NCI-H526 treated with DMSO at 0.1 percent for 48 hours (cell line): Measurements from ENCODE around the gene DAB2IP.
A peak's percentile ranks its signal among the peaks of the same experiment; 100 is the strongest.

Experiments
- DNase-seq: peaks from one replicate; lab custom pipeline; 2025; lab: John Stamatoyannopoulos, UW

Gene DAB2IP

GRCh38 chr9:121744687-121745395 lies 93.4 kb downstream of the DAB2IP start:
- no peak for DNase-seq

DNA sequence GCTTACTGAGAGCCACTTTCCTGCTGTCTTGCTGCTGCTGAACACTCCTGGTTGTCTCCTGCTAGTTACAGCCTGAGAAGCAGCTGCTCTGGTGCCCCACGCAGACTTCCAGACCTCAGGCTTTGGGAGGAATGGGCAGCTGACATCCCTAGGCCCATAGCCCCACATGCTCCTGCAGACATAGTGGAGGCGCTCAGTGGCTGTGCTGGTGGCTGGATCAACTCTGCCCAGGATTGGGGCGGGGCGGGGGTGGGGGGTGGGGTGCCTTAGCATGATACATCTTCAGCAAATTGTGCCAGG lies 93.9 kb downstream of the DAB2IP start:
- no peak for DNase-seq

DNA sequence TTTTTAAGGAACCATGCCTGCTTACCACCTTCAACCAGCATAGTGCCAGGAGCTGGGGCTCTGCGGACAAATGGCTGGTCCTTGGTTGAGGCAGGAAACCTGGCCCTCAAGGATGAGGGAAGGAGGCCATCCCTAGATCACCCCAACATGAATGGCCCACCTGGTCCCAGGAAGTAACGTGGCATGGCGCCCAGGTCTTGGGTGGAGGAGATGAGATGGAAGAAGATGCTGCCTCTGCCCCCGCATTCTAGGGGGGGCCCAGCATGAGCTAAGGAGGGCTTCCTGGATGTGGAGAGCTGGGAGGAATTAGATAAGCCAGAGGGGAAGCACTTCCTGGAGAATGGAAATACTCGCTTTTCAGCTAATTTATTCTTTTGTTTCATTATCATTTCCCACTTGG lies 95.0 kb downstream of the DAB2IP start:
- DNase-seq, result no peak

GRCh38 chr9:121746866-121747265 lies 95.4 kb downstream of the DAB2IP start:
- DNase-seq, result no peak

- DNase-seq, result no peak
Measured at GRCh38 chr9:121748074-121748473, 96.6 kb downstream of the DAB2IP start.

GRCh38 chr9:121748727-121749423 lies 97.4 kb downstream of the DAB2IP start:
- no peak for DNase-seq

GRCh38 chr9:121749614-121750013 lies 98.2 kb downstream of the DAB2IP start:
- DNase-seq, result no peak

DNA sequence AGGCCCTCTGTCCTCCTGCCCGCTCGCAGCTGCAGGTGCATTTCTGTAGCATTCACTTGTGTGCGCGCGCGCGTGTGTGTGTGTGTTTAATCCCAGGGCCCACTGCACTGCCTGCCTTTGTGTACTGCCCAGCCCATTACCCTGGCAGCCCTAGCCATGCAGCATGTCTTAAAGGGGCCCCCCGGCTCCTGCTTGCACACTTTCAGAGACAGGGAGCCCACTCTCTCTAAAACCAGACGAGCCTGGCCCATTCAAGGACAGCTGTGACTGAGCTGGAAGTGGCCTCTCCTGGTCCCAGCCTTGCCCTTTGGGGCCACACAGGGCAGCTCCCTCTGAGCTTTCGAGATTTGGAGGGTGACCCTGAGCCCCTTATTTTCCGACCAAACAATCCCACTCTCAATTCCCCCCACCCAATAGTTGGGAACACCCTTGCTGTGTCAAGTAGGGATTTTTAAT lies 98.9 kb downstream of the DAB2IP start:
- peak; percentile 36 for DNase-seq

DNA sequence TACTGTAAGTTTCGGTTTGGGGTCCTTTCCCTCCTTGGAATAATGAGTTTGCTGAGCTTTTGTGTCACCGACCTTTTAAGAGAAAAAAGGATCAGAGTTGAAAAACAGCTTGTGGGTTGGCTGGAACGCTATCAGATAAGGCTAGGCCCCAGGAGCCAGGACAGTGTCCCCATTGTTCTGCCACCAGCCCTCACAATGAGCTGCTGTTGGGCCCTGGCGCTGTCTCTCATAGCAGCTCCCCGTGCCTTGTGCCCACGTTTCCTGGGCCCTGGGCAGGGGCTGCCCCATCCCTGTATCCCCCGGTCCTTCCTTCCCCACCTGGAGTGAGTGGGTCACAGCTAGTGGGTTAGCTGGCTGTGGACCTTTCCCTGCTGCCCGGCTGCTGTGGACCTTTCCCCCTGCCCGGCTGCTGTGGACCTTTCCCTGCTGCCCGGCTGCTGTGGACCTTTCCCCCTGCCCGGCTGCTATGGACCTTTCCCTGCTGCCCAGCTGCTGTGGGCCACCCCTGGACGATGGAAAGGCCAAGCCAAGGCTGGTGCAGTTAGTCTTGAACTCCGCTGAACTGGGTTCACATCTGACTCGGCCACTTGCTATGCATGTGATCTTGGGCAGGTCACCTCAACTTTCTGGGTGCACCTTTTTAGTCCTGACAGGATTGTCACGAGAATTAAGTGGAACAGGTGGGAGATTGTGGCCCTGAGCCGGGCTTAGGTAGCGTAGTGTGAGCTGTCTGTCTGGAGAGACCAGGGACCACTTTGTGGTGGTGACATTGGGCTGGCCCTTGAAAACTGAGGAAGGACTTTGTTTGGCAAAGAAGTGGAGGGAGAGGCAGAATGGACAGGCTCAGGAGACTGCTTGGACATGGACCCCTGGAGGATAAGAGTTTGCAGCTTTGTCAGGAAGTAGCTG lies 99.5 kb downstream of the DAB2IP start:
- peak; percentile 22 for DNase-seq

GRCh38 chr9:121751686-121752445 lies 100.4 kb downstream of the DAB2IP start:
- DNase-seq, result no peak

- no peak for DNase-seq
Measured at GRCh38 chr9:121752929-121753328, 101.5 kb downstream of the DAB2IP start.

- no peak for DNase-seq
Measured at GRCh38 chr9:121753802-121754654, 102.6 kb downstream of the DAB2IP start.

- no peak for DNase-seq
Measured at GRCh38 chr9:121754655-121755436, 103.4 kb downstream of the DAB2IP start.

- DNase-seq, result no peak
Measured at GRCh38 chr9:121755581-121755980, 104.1 kb downstream of the DAB2IP start.

DNA sequence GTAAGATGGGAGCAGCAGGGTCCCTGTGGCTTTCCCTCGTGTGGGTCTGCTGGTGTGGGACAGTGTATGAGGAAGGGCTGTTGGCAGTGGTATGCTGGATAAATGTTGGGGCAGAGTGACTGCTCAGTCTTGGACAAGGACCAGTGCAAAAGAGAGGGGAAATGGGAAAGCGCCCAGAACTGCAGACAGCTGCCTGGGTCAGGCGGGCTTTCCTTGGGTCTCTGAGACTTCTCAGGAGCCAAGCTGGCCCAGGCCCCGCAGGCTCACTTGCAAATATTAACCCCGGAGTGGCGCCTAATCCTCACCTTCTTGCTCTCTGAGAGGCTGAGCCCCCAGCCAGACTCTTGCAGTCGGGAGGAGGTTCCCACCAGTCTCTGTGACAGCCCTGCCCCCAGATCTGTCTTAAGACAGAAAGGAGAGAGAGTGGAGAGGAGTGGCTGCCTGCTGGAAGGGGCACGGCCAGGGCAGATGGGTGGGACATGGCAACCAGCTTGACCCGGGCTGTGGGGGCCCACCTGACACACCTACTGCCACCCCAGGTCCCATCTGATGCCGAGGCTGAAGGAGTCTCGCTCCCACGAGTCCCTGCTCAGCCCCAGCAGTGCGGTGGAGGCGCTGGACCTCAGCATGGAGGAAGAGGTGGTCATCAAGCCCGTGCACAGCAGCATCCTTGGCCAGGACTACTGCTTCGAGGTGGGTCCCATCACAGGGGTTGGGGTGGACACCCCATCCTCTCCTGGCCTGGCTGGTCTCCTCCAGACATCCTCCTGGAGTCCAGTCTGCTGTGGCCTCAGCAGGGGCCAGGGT lies 105.2 kb downstream of the DAB2IP start:
- DNase-seq, result no peak

DNA sequence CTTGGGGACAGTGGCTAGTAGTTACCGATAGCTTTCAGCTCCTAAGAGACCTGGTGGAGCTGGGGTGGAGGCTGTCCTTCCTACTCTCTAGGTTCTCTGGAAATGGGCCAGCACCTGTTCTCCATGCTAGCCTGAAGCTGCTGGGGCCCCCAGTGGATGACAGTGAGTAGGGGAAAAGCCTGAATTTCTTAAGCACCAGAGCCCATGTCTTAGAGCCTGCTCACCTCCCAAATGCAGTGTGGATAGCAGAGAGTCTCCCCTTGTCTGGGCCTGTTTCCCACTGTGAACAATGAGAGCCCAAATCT lies 105.8 kb downstream of the DAB2IP start:
- no peak for DNase-seq

- DNase-seq, result no peak
Measured at GRCh38 chr9:121758693-121759092, 107.3 kb downstream of the DAB2IP start.

DNA sequence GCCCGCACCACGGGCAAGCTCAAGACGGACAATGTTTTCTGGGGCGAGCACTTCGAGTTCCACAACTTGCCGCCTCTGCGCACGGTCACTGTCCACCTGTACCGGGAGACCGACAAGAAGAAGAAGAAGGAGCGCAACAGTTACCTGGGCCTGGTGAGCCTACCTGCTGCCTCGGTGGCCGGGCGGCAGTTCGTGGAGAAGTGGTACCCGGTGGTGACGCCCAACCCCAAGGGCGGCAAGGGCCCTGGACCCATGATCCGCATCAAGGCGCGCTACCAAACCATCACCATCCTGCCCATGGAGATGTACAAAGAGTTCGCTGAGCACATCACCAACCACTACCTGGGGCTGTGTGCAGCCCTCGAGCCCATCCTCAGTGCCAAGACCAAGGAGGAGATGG lies 108.6 kb downstream of the DAB2IP start:
- DNase-seq, result no peak

DNA sequence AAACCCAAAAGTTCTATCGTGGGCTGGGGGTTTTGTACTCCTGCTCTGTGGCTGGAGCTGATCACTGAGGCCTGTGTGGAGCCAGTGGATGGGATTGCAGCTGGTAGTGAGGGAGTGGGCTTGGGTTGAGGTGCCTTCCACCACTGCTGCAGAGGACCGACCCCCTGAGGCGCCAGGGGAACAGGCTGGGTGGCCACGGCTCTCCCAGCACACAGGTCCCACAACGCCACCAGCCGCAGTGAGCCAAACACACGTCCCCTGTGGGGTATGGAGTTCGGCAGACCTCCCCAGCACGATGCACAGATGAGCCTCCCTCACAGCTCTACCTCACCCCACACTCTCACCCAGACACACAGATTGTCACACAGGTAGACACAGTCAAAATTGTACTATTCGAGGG lies 109.1 kb downstream of the DAB2IP start:
- DNase-seq, result no peak

DNA sequence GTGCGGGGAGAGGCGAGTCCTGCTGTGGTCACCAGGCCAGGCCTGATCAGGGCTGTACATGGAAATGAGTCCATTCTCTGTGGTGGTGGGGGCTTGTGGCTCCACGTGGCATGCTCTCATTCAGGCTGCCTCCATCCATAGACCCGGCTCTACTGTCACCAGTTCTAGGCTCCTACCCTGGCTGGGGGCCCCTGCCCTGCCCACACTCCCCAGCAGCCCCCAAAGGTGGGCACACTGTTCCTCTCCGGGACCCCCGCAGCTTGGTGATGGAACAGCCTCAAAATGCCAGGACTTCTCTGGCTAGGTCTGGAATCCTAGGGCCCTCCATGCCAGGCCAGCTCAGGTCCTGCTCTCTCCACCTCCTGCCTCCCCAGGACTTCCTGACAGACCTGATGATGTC lies 111.7 kb downstream of the DAB2IP start:
- DNase-seq, result no peak
